ENCODE measurements around the gene IQCF2. TPM values are rescaled to one million over a fixed set of nuclear protein-coding genes. Genes with fewer than 3 reads are reported as not detected.

Gene IQCF2
- total and polyA plus RNA-seq, 12 donors: not detected

- H3K27me3 ChIP-seq: peaks cover 0 to 5% (median 0%) of the 10 kb centered on the region in 7 donors
- H3K4me1 ChIP-seq: no peaks in the 10 kb centered on the region
- H3K36me3 ChIP-seq: no peaks in the 10 kb centered on the region
- no peak for DNase-seq
- intact Hi-C loops (cut with DNase I): no loop called here
- H3K4me3 ChIP-seq: no peak overlapping the region
- peaks cover 0 to 7% (median 0%) of the 10 kb centered on the region in 11 donors for H3K9me3 ChIP-seq
- no peak overlapping the region for H3K27ac ChIP-seq
- 84% methylated on average over 2 of the region's 2 CpGs for WGBS, 2 donors
- ATAC-seq: no peak
- TF ChIP-seq, protein P1, sequence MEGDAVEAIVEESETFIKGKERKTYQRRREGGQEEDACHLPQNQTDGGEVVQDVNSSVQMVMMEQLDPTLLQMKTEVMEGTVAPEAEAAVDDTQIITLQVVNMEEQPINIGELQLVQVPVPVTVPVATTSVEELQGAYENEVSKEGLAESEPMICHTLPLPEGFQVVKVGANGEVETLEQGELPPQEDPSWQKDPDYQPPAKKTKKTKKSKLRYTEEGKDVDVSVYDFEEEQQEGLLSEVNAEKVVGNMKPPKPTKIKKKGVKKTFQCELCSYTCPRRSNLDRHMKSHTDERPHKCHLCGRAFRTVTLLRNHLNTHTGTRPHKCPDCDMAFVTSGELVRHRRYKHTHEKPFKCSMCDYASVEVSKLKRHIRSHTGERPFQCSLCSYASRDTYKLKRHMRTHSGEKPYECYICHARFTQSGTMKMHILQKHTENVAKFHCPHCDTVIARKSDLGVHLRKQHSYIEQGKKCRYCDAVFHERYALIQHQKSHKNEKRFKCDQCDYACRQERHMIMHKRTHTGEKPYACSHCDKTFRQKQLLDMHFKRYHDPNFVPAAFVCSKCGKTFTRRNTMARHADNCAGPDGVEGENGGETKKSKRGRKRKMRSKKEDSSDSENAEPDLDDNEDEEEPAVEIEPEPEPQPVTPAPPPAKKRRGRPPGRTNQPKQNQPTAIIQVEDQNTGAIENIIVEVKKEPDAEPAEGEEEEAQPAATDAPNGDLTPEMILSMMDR (IDR thresholded peaks at IDR 0.05): no peak
Measured at GRCh38 chr3:51904034-51904823, 42.8 kb downstream of the IQCF2 start.

DNA sequence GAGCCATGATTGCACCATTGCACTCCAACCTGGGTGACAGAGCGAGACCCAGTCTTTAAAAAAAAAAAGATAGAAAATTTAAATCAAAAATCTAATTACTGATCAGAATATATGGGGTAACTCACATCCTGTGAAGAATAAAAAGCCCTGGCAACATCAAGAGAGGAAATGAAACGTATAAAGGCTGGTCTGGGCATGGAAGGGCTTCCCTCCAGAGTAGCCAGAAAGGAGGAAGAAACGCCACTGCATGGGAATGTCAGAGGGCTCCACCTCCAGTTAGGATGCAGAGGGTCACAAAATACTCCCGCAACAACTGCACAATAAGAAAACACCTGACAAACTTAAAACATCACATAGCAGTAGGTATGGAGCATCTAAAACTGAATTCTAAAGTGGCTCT is 46.6 kb downstream of the IQCF2 start:
- TF ChIP-seq, protein P1 (IDR thresholded peaks at IDR 0.05): no peak
- Histone ChIP-seq H3K9me3 (peaks cover 0 to 11% (median 0%) of the 10 kb centered on the region in 11 donors), H3K27me3 (no peaks in the 10 kb centered on the region), H3K27ac (no peak overlapping the region), H3K4me3 (no peak overlapping the region), H3K36me3 (no peaks in the 10 kb centered on the region), H3K4me1 (no peaks in the 10 kb centered on the region)
- WGBS, 2 donors: 66 to 78% methylated on average over 4 of the region's 4 CpGs
- no peak for DNase-seq
- no peak for ATAC-seq
- intact Hi-C loops (cut with DNase I): no loop called here

Other genes starting within 250 kb of the IQCF2 start
- 10 to 100 TPM; 28.4 to 50.1 (median 33.4) TPM for gene TEX264, start 190.4 kb upstream of the IQCF2 start, total RNA-seq
- 10 to 100 TPM; 66.7 to 87.0 TPM for gene TEX264, start 190.4 kb upstream of the IQCF2 start, polyA plus RNA-seq
- under 1 TPM in 9 of 10 donors, not detected in 1; 0.06 to 0.66 (median 0.39) TPM for gene GRM2, start 154.5 kb upstream of the IQCF2 start, total RNA-seq
- under 1 TPM; 0.04 to 0.37 TPM for gene GRM2, start 154.5 kb upstream of the IQCF2 start, polyA plus RNA-seq
- gene IQCF6, start 82.4 kb upstream of the IQCF2 start, total RNA-seq: not detected
- not detected for gene IQCF6, start 82.4 kb upstream of the IQCF2 start, polyA plus RNA-seq
- not detected for gene IQCF5, start 14.0 kb downstream of the IQCF2 start, total RNA-seq
- not detected for gene IQCF5, start 14.0 kb downstream of the IQCF2 start, polyA plus RNA-seq
- gene IQCF1, start 41.7 kb downstream of the IQCF2 start, total RNA-seq: not detected
- gene IQCF1, start 41.7 kb downstream of the IQCF2 start, polyA plus RNA-seq: not detected
- gene RRP9, start 80.3 kb downstream of the IQCF2 start, total RNA-seq: 10 to 100 TPM in 4 of 10 donors, 1 to 10 TPM in 6; 8.5 to 17.3 (median 9.1) TPM
- 10 to 100 TPM; 11.0 to 30.2 TPM for gene RRP9, start 80.3 kb downstream of the IQCF2 start, polyA plus RNA-seq
- gene PARP3, start 80.7 kb downstream of the IQCF2 start, total RNA-seq: 10 to 100 TPM; 12.9 to 34.5 (median 16.9) TPM
- gene PARP3, start 80.7 kb downstream of the IQCF2 start, polyA plus RNA-seq: 10 to 100 TPM in 1 of 2 donors, 1 to 10 TPM in 1; 7.0 to 17.8 TPM
- gene GPR62, start 93.8 kb downstream of the IQCF2 start, total RNA-seq: under 1 TPM in 8 of 10 donors, not detected in 2; 0.14 to 0.38 (median 0.23) TPM
- gene GPR62, start 93.8 kb downstream of the IQCF2 start, polyA plus RNA-seq: under 1 TPM; 0.01 to 0.15 TPM
- 10 to 100 TPM; 55.1 to 85.9 (median 59.9) TPM for gene PCBP4, start 105.8 kb downstream of the IQCF2 start, total RNA-seq
- gene PCBP4, start 105.8 kb downstream of the IQCF2 start, polyA plus RNA-seq: 100 to 1,000 TPM in 1 of 2 donors, 10 to 100 TPM in 1; 63.8 to 123 TPM
- gene ABHD14B, start 112.4 kb downstream of the IQCF2 start, total RNA-seq: 10 to 100 TPM in 8 of 10 donors, 1 to 10 TPM in 2; 7.5 to 19.0 (median 12.0) TPM
- 10 to 100 TPM; 14.6 to 47.5 TPM for gene ABHD14B, start 112.4 kb downstream of the IQCF2 start, polyA plus RNA-seq
- 10 to 100 TPM; 19.3 to 38.6 (median 23.6) TPM for gene ABHD14A, start 113.4 kb downstream of the IQCF2 start, total RNA-seq
- 10 to 100 TPM; 26.3 to 80.1 TPM for gene ABHD14A, start 113.4 kb downstream of the IQCF2 start, polyA plus RNA-seq
- 10 to 100 TPM; 18.7 to 45.6 (median 24.7) TPM for gene ACY1, start 121.9 kb downstream of the IQCF2 start, total RNA-seq
- gene ACY1, start 121.9 kb downstream of the IQCF2 start, polyA plus RNA-seq: 10 to 100 TPM; 24.6 to 28.3 TPM
- gene RPL29, start 134.3 kb downstream of the IQCF2 start, total RNA-seq: 100 to 1,000 TPM; 505 to 754 (median 626) TPM
- gene RPL29, start 134.3 kb downstream of the IQCF2 start, polyA plus RNA-seq: 1,000 to 10,000 TPM; 1,450 to 1,915 TPM
- 10 to 100 TPM; 11.3 to 29.7 (median 15.8) TPM for gene DUSP7, start 195.0 kb downstream of the IQCF2 start, total RNA-seq
- 10 to 100 TPM; 10.4 to 19.2 TPM for gene DUSP7, start 195.0 kb downstream of the IQCF2 start, polyA plus RNA-seq

All from heart right ventricle (tissue), 16 donors.